Measurements from ENCODE around the gene MFSD1. TPM values are rescaled to one million over a fixed set of nuclear protein-coding genes. Genes with fewer than 3 reads are reported as not detected.

MFSD1 gene
- total and polyA plus RNA-seq, 9 donors, result 24.0 to 38.0 (median 26.8) TPM

DNA sequence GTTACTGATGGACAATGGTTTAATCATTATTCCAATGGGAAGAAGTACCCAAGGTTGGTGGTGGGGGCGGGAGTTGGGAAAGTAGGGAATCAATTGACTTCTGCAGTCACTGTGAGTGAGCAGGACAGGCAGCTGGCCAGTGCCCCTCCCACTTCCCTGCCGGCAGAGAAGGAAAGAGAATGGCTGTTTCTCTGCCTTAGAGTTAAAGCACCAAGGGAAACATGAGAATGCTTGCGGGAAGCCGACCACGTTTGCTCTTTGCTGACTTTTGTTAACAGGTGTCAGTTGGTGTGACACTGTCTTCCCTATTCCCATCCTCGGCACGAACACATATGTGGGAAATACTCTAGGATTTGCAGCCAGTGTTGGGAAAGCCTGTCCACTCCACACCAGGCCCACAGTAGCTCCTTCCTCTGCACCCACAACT lies 33.5 kb upstream of the MFSD1 start:
- no peaks in the 10 kb centered on the region for H3K36me3 ChIP-seq (ENCODE audit: control insufficient read depth, insufficient read depth, low read length)
- H3K27ac ChIP-seq (ENCODE audit: low read length), result peak overlapping the region; percentile 94
- peak; percentile 90 for DNase-seq
- 22% methylated on average over 1 of the region's 7 CpGs for WGBS (ENCODE audit: insufficient coverage)
- no peak overlapping the region for H3K4me3 ChIP-seq (ENCODE audit: low read length)
- H3K27me3 ChIP-seq (ENCODE audit: control insufficient read depth, insufficient read depth, low read length), result no peaks in the 10 kb centered on the region
- peaks cover 33% of the 10 kb centered on the region for H3K4me1 ChIP-seq (ENCODE audit: control insufficient read depth, insufficient read depth, low read length)
- no peaks in the 10 kb centered on the region for H3K9me3 ChIP-seq (replicated peaks; ENCODE audit: control insufficient read depth, low read depth, low read length)

DNA sequence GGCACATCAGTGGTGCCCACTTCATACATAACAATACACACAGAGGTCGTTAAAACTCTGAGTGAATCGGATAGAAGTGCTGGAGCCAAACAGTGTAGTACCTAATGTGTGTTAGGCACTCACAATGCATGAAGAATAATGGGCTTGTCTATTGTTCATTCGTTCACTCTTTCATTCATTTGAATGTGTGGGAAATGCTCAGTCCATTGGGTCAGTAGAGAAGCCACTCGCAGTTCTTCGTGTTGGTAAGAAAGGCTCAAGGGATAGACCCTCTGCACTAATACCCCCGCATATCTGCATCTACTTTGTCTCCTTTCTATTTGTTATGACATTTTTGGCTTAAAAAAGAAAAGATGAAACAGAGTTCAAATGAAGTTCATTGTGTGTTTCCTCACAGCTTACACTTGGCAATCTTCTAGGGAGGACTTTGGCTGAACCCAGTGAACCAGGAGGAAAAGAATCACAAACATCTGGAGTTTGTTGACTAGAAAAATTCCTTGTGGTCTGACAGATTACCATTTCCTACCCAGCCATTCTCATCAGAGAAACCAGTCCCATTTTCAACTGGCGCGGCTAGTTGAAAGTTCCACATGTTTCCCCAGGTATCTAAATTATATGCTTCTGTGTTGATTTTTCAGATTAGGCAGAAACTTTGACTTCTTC lies 32.8 kb upstream of the MFSD1 start:
- Histone ChIP-seq H3K9me3 (replicated peaks; ENCODE audit: control insufficient read depth, low read depth, low read length) (no peaks in the 10 kb centered on the region), H3K4me3 (ENCODE audit: low read length) (no peak overlapping the region), H3K27ac (ENCODE audit: low read length) (peak overlapping the region; percentile 94), H3K27me3 (ENCODE audit: control insufficient read depth, insufficient read depth, low read length) (no peaks in the 10 kb centered on the region), H3K36me3 (ENCODE audit: control insufficient read depth, insufficient read depth, low read length) (no peaks in the 10 kb centered on the region), H3K4me1 (ENCODE audit: control insufficient read depth, insufficient read depth, low read length) (peaks cover 34% of the 10 kb centered on the region)
- DNase-seq, result peak; percentile 98
- WGBS (ENCODE audit: insufficient coverage), result no CpG with 5 or more reads among the region's 8 CpGs

DNA sequence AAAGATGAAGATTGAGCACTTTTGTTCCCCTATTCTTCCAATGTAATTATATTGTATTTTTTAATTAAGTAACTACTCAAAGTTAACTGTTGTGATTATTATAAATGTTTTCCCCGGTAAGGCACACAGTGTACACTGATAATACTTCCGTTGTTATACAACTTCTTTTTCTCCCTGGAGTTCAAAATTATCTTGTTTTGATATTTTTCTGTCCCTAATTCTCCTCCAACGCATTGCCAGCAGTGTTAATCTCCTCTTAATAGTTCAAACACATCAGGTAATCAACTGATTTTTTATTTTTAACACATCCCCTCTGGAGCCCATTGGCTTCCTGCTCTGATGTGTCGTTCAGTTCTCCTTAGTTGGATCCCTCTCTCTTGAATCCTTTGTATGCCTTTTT lies 32.3 kb upstream of the MFSD1 start:
- Histone ChIP-seq H3K36me3 (ENCODE audit: control insufficient read depth, insufficient read depth, low read length) (no peaks in the 10 kb centered on the region), H3K4me1 (ENCODE audit: control insufficient read depth, insufficient read depth, low read length) (peaks cover 34% of the 10 kb centered on the region), H3K4me3 (ENCODE audit: low read length) (no peak overlapping the region), H3K9me3 (replicated peaks; ENCODE audit: control insufficient read depth, low read depth, low read length) (no peaks in the 10 kb centered on the region), H3K27ac (ENCODE audit: low read length) (peak overlapping the region; percentile 94), H3K27me3 (ENCODE audit: control insufficient read depth, insufficient read depth, low read length) (no peaks in the 10 kb centered on the region)
- DNase-seq, result peak; percentile 35
- 67% methylated on average over 1 of the region's 4 CpGs for WGBS (ENCODE audit: insufficient coverage)

GRCh38 chr3:158769952-158770740 lies 31.7 kb upstream of the MFSD1 start:
- peak overlapping the region; percentile 94 for H3K27ac ChIP-seq (ENCODE audit: low read length)
- H3K4me1 ChIP-seq (ENCODE audit: control insufficient read depth, insufficient read depth, low read length), result peaks cover 34% of the 10 kb centered on the region
- peak; percentile 30 for DNase-seq
- WGBS (ENCODE audit: insufficient coverage), result 90% methylated on average over 1 of the region's 10 CpGs
- H3K27me3 ChIP-seq (ENCODE audit: control insufficient read depth, insufficient read depth, low read length), result no peaks in the 10 kb centered on the region
- no peak overlapping the region for H3K4me3 ChIP-seq (ENCODE audit: low read length)
- no peaks in the 10 kb centered on the region for H3K9me3 ChIP-seq (replicated peaks; ENCODE audit: control insufficient read depth, low read depth, low read length)
- no peaks in the 10 kb centered on the region for H3K36me3 ChIP-seq (ENCODE audit: control insufficient read depth, insufficient read depth, low read length)

DNA sequence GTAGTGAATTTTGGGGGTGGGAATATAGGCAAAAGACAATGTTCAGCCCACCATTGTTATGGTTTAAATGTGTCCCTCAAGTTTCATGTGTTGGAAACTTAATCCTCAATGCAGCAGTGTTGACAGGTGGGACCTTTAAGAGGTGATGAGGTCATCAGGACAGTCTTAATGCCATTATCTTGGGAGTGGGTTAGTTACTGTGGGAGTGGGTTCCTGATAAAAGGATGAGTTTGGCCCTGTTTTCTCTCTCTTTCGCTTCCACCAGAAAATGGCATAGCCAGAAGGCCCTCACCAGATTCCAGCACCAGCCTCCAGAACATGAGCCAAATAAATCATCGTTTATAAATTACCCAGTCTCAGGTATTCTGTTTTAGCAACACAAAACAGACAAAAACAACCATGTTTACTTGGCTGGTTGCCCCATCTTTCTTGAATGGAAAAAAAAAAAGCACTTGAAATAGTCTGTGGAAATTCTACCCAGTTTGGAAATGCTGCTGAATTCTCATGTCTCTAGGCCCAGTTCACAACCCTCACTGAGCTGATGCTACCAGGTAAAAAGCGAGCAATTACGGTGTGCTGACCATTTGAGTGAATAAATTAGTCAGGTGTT lies 31.0 kb upstream of the MFSD1 start:
- no peak for DNase-seq
- 82% methylated on average over 2 of the region's 4 CpGs for WGBS (ENCODE audit: insufficient coverage)
- no peaks in the 10 kb centered on the region for H3K9me3 ChIP-seq (replicated peaks; ENCODE audit: control insufficient read depth, low read depth, low read length)
- no peak overlapping the region for H3K4me3 ChIP-seq (ENCODE audit: low read length)
- H3K27ac ChIP-seq (ENCODE audit: low read length), result no peak overlapping the region
- H3K27me3 ChIP-seq (ENCODE audit: control insufficient read depth, insufficient read depth, low read length), result no peaks in the 10 kb centered on the region
- peaks cover 32% of the 10 kb centered on the region for H3K4me1 ChIP-seq (ENCODE audit: control insufficient read depth, insufficient read depth, low read length)
- H3K36me3 ChIP-seq (ENCODE audit: control insufficient read depth, insufficient read depth, low read length), result no peaks in the 10 kb centered on the region

GRCh38 chr3:158771577-158771976 lies 30.3 kb upstream of the MFSD1 start:
- WGBS (ENCODE audit: insufficient coverage), result 56% methylated on average over 1 of the region's 1 CpG
- no peaks in the 10 kb centered on the region for H3K36me3 ChIP-seq (ENCODE audit: control insufficient read depth, insufficient read depth, low read length)
- no peak overlapping the region for H3K4me3 ChIP-seq (ENCODE audit: low read length)
- no peak overlapping the region for H3K27ac ChIP-seq (ENCODE audit: low read length)
- no peaks in the 10 kb centered on the region for H3K9me3 ChIP-seq (replicated peaks; ENCODE audit: control insufficient read depth, low read depth, low read length)
- H3K4me1 ChIP-seq (ENCODE audit: control insufficient read depth, insufficient read depth, low read length), result peaks cover 32% of the 10 kb centered on the region
- no peaks in the 10 kb centered on the region for H3K27me3 ChIP-seq (ENCODE audit: control insufficient read depth, insufficient read depth, low read length)
- DNase-seq, result no peak

DNA sequence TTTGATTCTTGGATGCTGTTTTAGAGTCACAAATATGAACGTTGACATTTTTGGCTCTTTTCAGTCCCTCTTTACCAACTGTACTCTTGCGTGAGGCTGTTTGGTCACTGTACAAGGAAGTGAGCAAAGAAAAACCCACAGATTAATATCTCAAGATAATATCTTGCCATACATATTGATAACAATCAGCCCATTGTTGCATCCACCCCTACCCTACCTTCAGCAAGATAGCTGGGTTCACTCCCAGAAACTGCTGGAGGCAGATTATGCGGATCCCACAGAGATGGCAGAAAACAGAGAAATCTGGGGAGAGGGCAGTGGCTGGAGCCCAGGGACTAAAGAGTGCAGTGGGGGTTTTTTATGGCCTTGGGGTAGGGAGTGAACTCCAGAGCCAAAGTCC lies 29.9 kb upstream of the MFSD1 start:
- H3K9me3 ChIP-seq (replicated peaks; ENCODE audit: control insufficient read depth, low read depth, low read length), result no peaks in the 10 kb centered on the region
- no peaks in the 10 kb centered on the region for H3K36me3 ChIP-seq (ENCODE audit: control insufficient read depth, insufficient read depth, low read length)
- 89% methylated on average over 1 of the region's 3 CpGs for WGBS (ENCODE audit: insufficient coverage)
- no peak overlapping the region for H3K27ac ChIP-seq (ENCODE audit: low read length)
- H3K4me1 ChIP-seq (ENCODE audit: control insufficient read depth, insufficient read depth, low read length), result peaks cover 30% of the 10 kb centered on the region
- no peak overlapping the region for H3K4me3 ChIP-seq (ENCODE audit: low read length)
- DNase-seq, result no peak
- no peaks in the 10 kb centered on the region for H3K27me3 ChIP-seq (ENCODE audit: control insufficient read depth, insufficient read depth, low read length)

- no peaks in the 10 kb centered on the region for H3K36me3 ChIP-seq (ENCODE audit: control insufficient read depth, insufficient read depth, low read length)
- H3K9me3 ChIP-seq (replicated peaks; ENCODE audit: control insufficient read depth, low read depth, low read length), result no peaks in the 10 kb centered on the region
- H3K4me1 ChIP-seq (ENCODE audit: control insufficient read depth, insufficient read depth, low read length), result peaks cover 25% of the 10 kb centered on the region
- no peaks in the 10 kb centered on the region for H3K27me3 ChIP-seq (ENCODE audit: control insufficient read depth, insufficient read depth, low read length)
- H3K27ac ChIP-seq (ENCODE audit: low read length), result no peak overlapping the region
- H3K4me3 ChIP-seq (ENCODE audit: low read length), result no peak overlapping the region
- no peak for DNase-seq
Measured at GRCh38 chr3:158773166-158773565, 28.7 kb upstream of the MFSD1 start.

DNA sequence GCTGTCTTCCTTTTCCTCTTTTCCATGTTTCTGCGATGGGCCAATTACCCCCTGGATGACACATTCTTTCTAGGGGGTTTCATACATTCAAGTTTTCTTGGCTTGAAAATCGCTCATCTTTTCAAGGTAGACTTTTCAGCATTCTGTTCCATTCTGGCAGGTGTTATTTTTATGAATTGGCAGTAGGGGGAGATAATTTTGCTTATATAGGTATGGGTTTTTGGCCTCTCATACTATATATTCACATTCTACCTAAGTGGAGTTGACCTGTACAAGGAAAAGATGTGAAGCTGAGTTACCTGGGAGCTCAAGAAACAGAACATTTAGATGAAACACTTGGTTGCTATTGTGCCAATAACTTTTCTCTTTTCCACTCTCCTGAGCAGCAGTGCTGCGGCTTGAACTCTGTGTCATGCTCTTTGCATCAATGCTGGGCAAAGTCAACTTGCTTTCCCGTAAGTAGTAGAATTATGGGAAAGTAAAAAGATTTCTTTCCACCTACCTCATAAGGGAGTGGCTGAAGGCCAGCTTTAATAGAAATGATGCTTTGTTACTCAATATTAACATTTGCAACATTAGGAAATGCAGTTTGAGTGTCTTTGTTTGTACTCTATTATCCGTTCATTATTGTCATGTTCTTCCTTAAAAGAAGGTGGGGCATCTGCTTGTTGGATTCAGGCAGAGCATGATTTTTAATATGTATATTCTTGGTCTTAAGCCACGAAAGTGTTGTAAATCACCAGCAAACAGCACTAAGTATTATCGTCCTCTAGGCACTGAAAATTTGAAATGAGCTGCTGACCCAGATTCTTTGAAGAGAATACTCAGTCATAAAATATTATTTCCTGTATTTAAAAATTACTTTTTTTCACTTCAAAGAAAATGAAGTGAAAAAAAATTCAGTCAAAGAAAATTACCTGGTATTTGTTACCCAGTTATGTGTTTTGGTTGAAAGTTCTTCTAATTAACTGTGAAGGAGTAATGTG lies 27.7 kb upstream of the MFSD1 start:
- peaks cover 15% of the 10 kb centered on the region for H3K4me1 ChIP-seq (ENCODE audit: control insufficient read depth, insufficient read depth, low read length)
- peak overlapping the region; percentile 66 for H3K27ac ChIP-seq (ENCODE audit: low read length)
- no peaks in the 10 kb centered on the region for H3K36me3 ChIP-seq (ENCODE audit: control insufficient read depth, insufficient read depth, low read length)
- no peak overlapping the region for H3K4me3 ChIP-seq (ENCODE audit: low read length)
- peak; percentile 86 for DNase-seq
- WGBS (ENCODE audit: insufficient coverage), result no CpG with 5 or more reads among the region's 7 CpGs
- no peaks in the 10 kb centered on the region for H3K27me3 ChIP-seq (ENCODE audit: control insufficient read depth, insufficient read depth, low read length)
- no peaks in the 10 kb centered on the region for H3K9me3 ChIP-seq (replicated peaks; ENCODE audit: control insufficient read depth, low read depth, low read length)

All from muscle of leg (tissue), 11 donors.